Measurements from ENCODE around the gene NGFR.

The NGFR gene

GRCh38 chr17:49494986-49495841 is at the start of gene NGFR:
Gene NGFR (plus strand): TSS chr17:49495293. CDS start chr17:49495418, 125 bp downstream.
- DNase-seq (ENCODE audit: insufficient read length, low spot score), result peak; percentile 76
- FAIRE-seq, result no peak

GRCh38 chr17:49445591-49445990 is 49.5 kb upstream of the NGFR start:
- DNase-seq (ENCODE audit: insufficient read length, low spot score) (no peak), FAIRE-seq (no peak)

- FAIRE-seq (no peak), DNase-seq (ENCODE audit: insufficient read length, low spot score) (no peak)
These were observed 47.3 kb upstream of the NGFR start for GRCh38 chr17:49447628-49448302.

GRCh38 chr17:49450181-49450580 is 44.9 kb upstream of the NGFR start:
- FAIRE-seq (no peak), DNase-seq (ENCODE audit: insufficient read length, low spot score) (no peak)

GRCh38 chr17:49450735-49451134 is 44.4 kb upstream of the NGFR start:
- no peak for FAIRE-seq
- no peak for DNase-seq (ENCODE audit: insufficient read length, low spot score)

GRCh38 chr17:49452201-49452600 is 42.9 kb upstream of the NGFR start:
- FAIRE-seq (no peak), DNase-seq (ENCODE audit: insufficient read length, low spot score) (no peak)

- DNase-seq (ENCODE audit: insufficient read length, low spot score) (no peak), FAIRE-seq (no peak)
These were observed 42.4 kb upstream of the NGFR start for GRCh38 chr17:49452661-49453060.

GRCh38 chr17:49454050-49454449 is 41.0 kb upstream of the NGFR start:
- no peak for DNase-seq (ENCODE audit: insufficient read length, low spot score)
- FAIRE-seq, result no peak

- FAIRE-seq (no peak), DNase-seq (ENCODE audit: insufficient read length, low spot score) (no peak)
These were observed 39.7 kb upstream of the NGFR start for GRCh38 chr17:49455272-49455861.

GRCh38 chr17:49456183-49456965 is 38.7 kb upstream of the NGFR start:
- no peak for FAIRE-seq
- no peak for DNase-seq (ENCODE audit: insufficient read length, low spot score)

GRCh38 chr17:49457564-49458535 is 37.2 kb upstream of the NGFR start:
- FAIRE-seq, result no peak
- DNase-seq (ENCODE audit: insufficient read length, low spot score), result no peak

- DNase-seq (ENCODE audit: insufficient read length, low spot score) (no peak), FAIRE-seq (no peak)
These were observed 35.6 kb upstream of the NGFR start for GRCh38 chr17:49459401-49459984.

- DNase-seq (ENCODE audit: insufficient read length, low spot score) (no peak), FAIRE-seq (no peak)
These were observed 34.7 kb upstream of the NGFR start for GRCh38 chr17:49460401-49460800.

GRCh38 chr17:49461580-49461979 is 33.5 kb upstream of the NGFR start:
- DNase-seq (ENCODE audit: insufficient read length, low spot score) (no peak), FAIRE-seq (no peak)

- no peak for DNase-seq (ENCODE audit: insufficient read length, low spot score)
- FAIRE-seq, result no peak
These were observed 31.0 kb upstream of the NGFR start for GRCh38 chr17:49464049-49464448.

- no peak for FAIRE-seq
- no peak for DNase-seq (ENCODE audit: insufficient read length, low spot score)
These were observed 29.7 kb upstream of the NGFR start for GRCh38 chr17:49465331-49465903.

- no peak for DNase-seq (ENCODE audit: insufficient read length, low spot score)
- FAIRE-seq, result no peak
These were observed 28.7 kb upstream of the NGFR start for GRCh38 chr17:49466436-49466835.

- no peak for FAIRE-seq
- no peak for DNase-seq (ENCODE audit: insufficient read length, low spot score)
These were observed 27.9 kb upstream of the NGFR start for GRCh38 chr17:49467175-49467574.

GRCh38 chr17:49468811-49469385 is 26.2 kb upstream of the NGFR start:
- no peak for FAIRE-seq
- no peak for DNase-seq (ENCODE audit: insufficient read length, low spot score)

Data from GM19239 (cell line).